Heart left ventricle (tissue), 16 donors: ENCODE measurements around the gene TTC34. TPM values are rescaled to one million over a fixed set of nuclear protein-coding genes. Genes with fewer than 3 reads are reported as not detected.

Experiments used
- ATAC-seq, 4 donors: fragments of 200-7000 bp; cut with Tn5 transposase; one replicate each; pipeline ENCODE4 v1.9.1; 2020 to 2022; ENCODE audit warnings: moderate library complexity in 4 of 4, mild to moderate bottlenecking in 3 of 4, moderate number of reproducible peaks in 1 of 4
- DNase-seq, 5 donors: peaks; one replicate each; pipeline ENCODE4 v3.0.0-alpha.2; 2020
- H3K27ac ChIP-seq, 12 donors: fragments of 200-600 bp; sonication (generic) in 4 of 12; one replicate each; pipeline versions ENCODE4 v1.5.0 to v1.8.0; 2016 to 2022; ENCODE audit warnings: mild to moderate bottlenecking in 2 of 12
- H3K27me3 ChIP-seq, 9 donors: fragments of 200-600 bp; sonication (generic) in 2 of 9; one replicate each; pipeline versions ENCODE4 v1.5.1 to v1.8.0; 2016 to 2022; ENCODE audit warnings: mild to moderate bottlenecking in 3 of 9
- H3K36me3 ChIP-seq, 9 donors: fragments of 200-600 bp; sonication (generic) in 2 of 9; one replicate each; pipeline versions ENCODE4 v1.5.0 to v1.8.0; 2018 to 2022; ENCODE audit warnings: mild to moderate bottlenecking in 2 of 9
- H3K4me1 ChIP-seq, 12 donors: fragments of 200-600 bp; sonication (generic) in 4 of 12; one replicate each; pipeline versions ENCODE4 v1.5.0 to v1.8.0; 2016 to 2022; ENCODE audit warnings: mild to moderate bottlenecking in 3 of 12
- H3K4me3 ChIP-seq, 12 donors: fragments of 200-600 bp; sonication (generic) in 4 of 12; one replicate each; pipeline versions ENCODE4 v1.5.0 to v1.8.0; 2017 to 2022; ENCODE audit warnings: mild to moderate bottlenecking in 9 of 12, moderate library complexity in 4 of 12
- H3K9me3 ChIP-seq, 12 donors: fragments of 200-600 bp; sonication (generic) in 4 of 12; one replicate each; pipeline versions ENCODE4 v1.5.0 to v1.8.0; 2016 to 2022; ENCODE audit warnings: mild to moderate bottlenecking in 1 of 12
- CTCF ChIP-seq, 12 donors: fragments of 200-600 bp; sonication (generic) in 4 of 12; IDR thresholded peaks; one replicate each; pipeline versions ENCODE4 v1.5.0 to v1.8.0; 2018 to 2022; ENCODE audit warnings: antibody characterized with exemption in 12 of 12, mild to moderate bottlenecking in 5 of 12
- POLR2A ChIP-seq, 2 donors: fragments of 450-650 bp; IDR thresholded peaks; one replicate each; pipeline ENCODE4 v1.6.1; 2017; ENCODE audit warnings: antibody characterized with exemption in 2 of 2, mild to moderate bottlenecking in 2 of 2, moderate library complexity in 2 of 2
- WGBS, 4 donors: extraction: QIAGEN DNeasy Blood & Tissue Kit in 2 of 4; methylation state at CpG; one replicate each; pipeline versions ENCODE4 v1.1.5 to v1.1.7; 2013 to 2018; 5-methylcytosine and 5-hydroxymethylcytosine counted together
- intact Hi-C, 10 donors: fragments of 100-400 bp; cut with DNase I; formaldehyde crosslinking; loops; one replicate each; pipeline versions ENCODE4 v1.11.1 to v1.14.2; 2022
- polyA plus RNA-seq, 2 donors: library from polyadenylated mRNA; stranded (reverse); fragments of 200-250 nt; gene quantifications; one replicate each; pipeline ENCODE4 v1.2.3, GENCODE V29; 2013
- total RNA-seq, 9 donors: library from RNA; depleted of rRNA in 2 of 9; stranded (reverse); fragments of >200 nt in 2 of 9; fragmentation: NEBNext Ultra II Directional in 3 of 9; extraction: Animal tissue kit (Norgen Biotek cat#: 25700) in 3 of 9; gene quantifications; one replicate each; pipeline versions ENCODE4 v1.1.0 to v1.2.4, GENCODE V29; 2016 to 2023
- donor health status: ischemic (EF 13 %, LVEDD 7.1; RV severe dilation, severe dysfunction).
- donor health status: healthy with polysubstance abuse.
- donor health status: DM: no; HTN: yes; CAD: no.
- donor health status: DM: no; HTN: no; CAD: no.
- donor health status: ischemic (EF 25% LVEDD 6.9; RV normal size, moderate dysfunction).
- donor health status: ischemic (EF 25% LVEDD 5.7; RV mildly dilated, moderate dysfunction).
- donor health status: healthy.
- donor health status: DM: yes; HTN: yes; CAD: no.
- donor health status: ischemic (EF 35%, LVEDD 5.7; RV mildly dilated, moderate dysfunction).
- donor health status: nonischemic (EF 11% LVEDD 7.7; RV severe dilation, severe dysfunction).
- donor health status: DM: yes; HTN: yes; CAD: no.
- donor health status: PGD.
- donor health status: ischemic (EF 29% LVEDD 5.4; RV normal size, mild dysfunction).
- donor health status: nonischemic (EF 23%, LVEDD 6.1; RV moderate dilation, normal function).

The TTC34 gene
- total and polyA plus RNA-seq, 11 donors: 0.06 to 0.67 (median 0.42) TPM; not detected in 1

GRCh38 chr1:2834146-2834475, 32.6 kb upstream of the TTC34 start:
- 72 to 83% (median 77%) methylated on average over 15 of the region's 15 CpGs for WGBS, 4 donors
- no peak overlapping the region for H3K27ac ChIP-seq
- H3K9me3 ChIP-seq: no peaks in the 10 kb centered on the region
- H3K27me3 ChIP-seq: peaks cover 0 to 16% (median 0%) of the 10 kb centered on the region in 9 donors
- peak in 1 of 5 donors; percentile 3 for DNase-seq
- TF ChIP-seq CTCF (IDR thresholded peaks at IDR 0.05) (no peak), POLR2A (IDR thresholded peaks at IDR 0.05) (no peak)
- H3K36me3 ChIP-seq: no peaks in the 10 kb centered on the region
- intact Hi-C loops: no loop called here
- no peak overlapping the region for H3K4me3 ChIP-seq
- no peak for ATAC-seq
- no peaks in the 10 kb centered on the region for H3K4me1 ChIP-seq

GRCh38 chr1:2833454-2834145, 32.1 kb upstream of the TTC34 start:
- intact Hi-C loops: no loop called here
- Histone ChIP-seq H3K36me3 (no peaks in the 10 kb centered on the region), H3K9me3 (peaks cover 0 to 2% (median 0%) of the 10 kb centered on the region in 12 donors), H3K4me1 (no peaks in the 10 kb centered on the region), H3K27ac (no peak overlapping the region), H3K27me3 (peaks cover 0 to 16% (median 0%) of the 10 kb centered on the region in 9 donors), H3K4me3 (no peak overlapping the region)
- no peak for TF ChIP-seq POLR2A (IDR thresholded peaks at IDR 0.05)
- TF ChIP-seq CTCF (IDR thresholded peaks at IDR 0.05): no peak
- ATAC-seq (no peak), DNase-seq (peak in 1 of 5 donors; percentile 17)
- 74 to 80% (median 78%) methylated on average over 17 to 20 of the region's 20 CpGs for WGBS, 4 donors

- TF ChIP-seq CTCF (IDR thresholded peaks at IDR 0.05) (no peak), POLR2A (IDR thresholded peaks at IDR 0.05) (no peak)
- Histone ChIP-seq H3K27me3 (peaks cover 0 to 16% (median 0%) of the 10 kb centered on the region in 9 donors), H3K36me3 (no peaks in the 10 kb centered on the region), H3K27ac (no peak overlapping the region), H3K9me3 (peaks cover 0 to 9% (median 0%) of the 10 kb centered on the region in 12 donors), H3K4me1 (no peaks in the 10 kb centered on the region), H3K4me3 (no peak overlapping the region)
- DNase-seq: peak in 1 of 5 donors; percentile 10
- ATAC-seq: no peak
- WGBS, 4 donors: 68 to 86% (median 79%) methylated on average over 21 to 28 of the region's 28 CpGs
- intact Hi-C loops: no loop called here
Measured at GRCh38 chr1:2832506-2833453, 31.3 kb upstream of the TTC34 start.

GRCh38 chr1:2831596-2832212, 30.2 kb upstream of the TTC34 start:
- Histone ChIP-seq H3K27ac (no peak overlapping the region), H3K4me1 (no peaks in the 10 kb centered on the region), H3K27me3 (peaks cover 0 to 16% (median 0%) of the 10 kb centered on the region in 9 donors), H3K36me3 (no peaks in the 10 kb centered on the region), H3K9me3 (peaks cover 0 to 16% (median 0%) of the 10 kb centered on the region in 12 donors), H3K4me3 (no peak overlapping the region)
- WGBS, 4 donors: 78 to 85% (median 81%) methylated on average over 5 to 12 of the region's 12 CpGs
- DNase-seq: peak in 1 of 5 donors; percentile 7
- ATAC-seq: no peak
- intact Hi-C loops: no loop called here
- TF ChIP-seq POLR2A (IDR thresholded peaks at IDR 0.05): no peak
- TF ChIP-seq CTCF (IDR thresholded peaks at IDR 0.05): no peak
